Epithelial cell of proximal tubule (primary cell): ENCODE results near the gene NLK. TPM values are rescaled to one million over a fixed set of nuclear protein-coding genes. Genes with fewer than 3 reads are reported as not detected.
"Not testable (repeated sequence)": the region's sequence is repeated elsewhere in the genome, so short reads cannot be mapped to it uniquely, and the experiment has no call there.

Experiments
- DNase-seq: peaks from one replicate; pipeline ENCODE4 v3.0.0-alpha.2; 2011; ENCODE audit warnings: low read depth
- H3K4me3 ChIP-seq: 2 replicates; pipeline ENCODE4 v1.5.1; 2011; ENCODE audit warnings: low read depth, mild to moderate bottlenecking, low read length
- CTCF ChIP-seq: conservative IDR thresholded peaks from 2 replicates; pipeline ENCODE4 v1.5.1; 2012; ENCODE audit warnings: low read depth, mild to moderate bottlenecking, low read length
- total RNA-seq: library from RNA; depleted of rRNA; stranded (reverse); fragments of >200 nt; gene quantifications from 2 replicates; pipeline ENCODE4 v1.2.3, GENCODE V29; 2015

Gene NLK
- total RNA-seq, 1 donor from 2014 or later = 18.6 TPM

GRCh38 chr17:28071891-28072606, 29.6 kb downstream of the NLK start:
- H3K4me3 ChIP-seq = no peak overlapping the region
- TF ChIP-seq CTCF = no peak
- DNase-seq = no peak

- DNase-seq = no peak
- TF ChIP-seq CTCF = no peak
- H3K4me3 ChIP-seq = no peak overlapping the region
These were observed 30.6 kb downstream of the NLK start for GRCh38 chr17:28072936-28073533.

- DNase-seq = no peak
- TF ChIP-seq CTCF = no peak
These were observed 31.5 kb downstream of the NLK start for GRCh38 chr17:28074010-28074409.

GRCh38 chr17:28076144-28076543, 33.7 kb downstream of the NLK start:
- H3K4me3 ChIP-seq = no peak overlapping the region
- TF ChIP-seq CTCF = no peak
- no peak for DNase-seq

More at GRCh38 chr17:28074010-28074409, 31.5 kb downstream of the NLK start:
- no peak overlapping the region for H3K4me3 ChIP-seq

- DNase-seq, H3K4me3 ChIP-seq: not testable (repeated sequence)
These were observed 34.7 kb downstream of the NLK start for GRCh38 chr17:28077140-28077539.

GRCh38 chr17:28078341-28079229, 36.1 kb downstream of the NLK start:
- TF ChIP-seq CTCF = no peak
- DNase-seq = no peak
- H3K4me3 ChIP-seq = no peak overlapping the region

- no peak for TF ChIP-seq CTCF
- no peak overlapping the region for H3K4me3 ChIP-seq
- DNase-seq = no peak
These were observed 39.0 kb downstream of the NLK start for GRCh38 chr17:28081467-28081866.
